HG03469 (cell line): ENCODE data around the gene TAF10.

Experiments used
- ATAC-seq: cut with Tn5 transposase; IDR thresholded peaks from one replicate; pipeline ENCODE4 v1.9.1; 2021; ENCODE audit warnings: mild to moderate bottlenecking, moderate library complexity, moderate number of reproducible peaks; ENCODE audit not compliant: unreplicated experiment

The TAF10 gene

GRCh38 chr11:6625832-6626420, 13.9 kb upstream of the TAF10 start:
- ATAC-seq = no peak

GRCh38 chr11:6625156-6625831, 13.3 kb upstream of the TAF10 start:
- ATAC-seq = no peak

GRCh38 chr11:6623391-6624363, 11.7 kb upstream of the TAF10 start:
- no peak for ATAC-seq

GRCh38 chr11:6622261-6623171, 10.5 kb upstream of the TAF10 start:
- no peak for ATAC-seq

GRCh38 chr11:6621711-6622211, 9.7 kb upstream of the TAF10 start:
- ATAC-seq = no peak

GRCh38 chr11:6620636-6621035, 8.6 kb upstream of the TAF10 start:
- no peak for ATAC-seq

- peak; percentile 97 for ATAC-seq
Observed at GRCh38 chr11:6619004-6619745, 7.2 kb upstream of the TAF10 start, which contains the start of gene TPP1. TPP1 (minus strand) TSS chr11:6619422; CDS start chr11:6619400, 22 bp downstream.

- ATAC-seq = no peak
Observed at GRCh38 chr11:6618117-6619003, 6.3 kb upstream of the TAF10 start.

- no peak for ATAC-seq
Observed at GRCh38 chr11:6617315-6617781, 5.3 kb upstream of the TAF10 start.

GRCh38 chr11:6616596-6617250, 4.7 kb upstream of the TAF10 start:
- no peak for ATAC-seq

GRCh38 chr11:6615882-6616585, 4.0 kb upstream of the TAF10 start:
- no peak for ATAC-seq

GRCh38 chr11:6615046-6615445, 3.0 kb upstream of the TAF10 start:
- ATAC-seq = no peak

- ATAC-seq = no peak
Observed at GRCh38 chr11:6614446-6614845, 2.4 kb upstream of the TAF10 start.

GRCh38 chr11:6613496-6613895, 1.5 kb upstream of the TAF10 start:
- ATAC-seq = no peak

GRCh38 chr11:6611963-6612212, 128 bp downstream of the TAF10 start:
- ATAC-seq = no peak

- ATAC-seq = no peak
Observed at GRCh38 chr11:6611092-6611962, 689 bp downstream of the TAF10 start.

- ATAC-seq = no peak
Observed at GRCh38 chr11:6610591-6610990, 1.4 kb downstream of the TAF10 start.
